ENCODE data around the gene JKAMP.

GRCh38 chr14:59455411-59455810 lies 28.9 kb upstream of the JKAMP start:
- no peak for TF ChIP-seq CTCF (IDR thresholded peaks at IDR 0.05; ENCODE audit: low read length)
- TF ChIP-seq EZH2phosphoT487 (IDR thresholded peaks at IDR 0.05; ENCODE audit: low read length): no peak
